Measurements from ENCODE around the gene CYP2J2. TPM values are rescaled to one million over a fixed set of nuclear protein-coding genes. Genes with fewer than 3 reads are reported as not detected.

The CYP2J2 gene
- total RNA-seq, 2 donors from 2014 or later, result 0.29 to 0.37 TPM

GRCh38 chr1:59939393-59939792 lies 12.8 kb upstream of the CYP2J2 start:
- Histone ChIP-seq H3K9ac (ENCODE audit: extremely low read depth, low read length, poor library complexity, severe bottlenecking) (no peak overlapping the region), H3K9me3 (ENCODE audit: control insufficient read depth, low read length) (no peaks in the 10 kb centered on the region), H3K27ac (ENCODE audit: low read depth, low read length) (no peak overlapping the region), H3K4me1 (ENCODE audit: control insufficient read depth, insufficient read depth, low read length) (no peaks in the 10 kb centered on the region), H3K36me3 (ENCODE audit: control insufficient read depth, insufficient read depth, low read length) (no peaks in the 10 kb centered on the region), H3K4me3 (ENCODE audit: low read length) (no peak overlapping the region), H3K27me3 (ENCODE audit: control insufficient read depth, insufficient read depth, low read length, poor library complexity, severe bottlenecking) (no peaks in the 10 kb centered on the region)
- Mint-ChIP-seq H3K4me3 (no peak overlapping the region), H3K27me3 (ENCODE audit: insufficient read depth) (peaks cover 2% of the 10 kb centered on the region), H3K4me1 (peaks cover 4% of the 10 kb centered on the region), H3K27ac (no peak overlapping the region), H3K36me3 (ENCODE audit: low read depth) (no peaks in the 10 kb centered on the region), H3K9me3 (no peaks in the 10 kb centered on the region)
- no peak for TF ChIP-seq CTCF (conservative IDR thresholded peaks at IDR 0.05)
- DNase-seq, result no peak
- WGBS, 2 experiments (ENCODE audit: insufficient coverage in 1 of 2, insufficient read length in 1 of 2), result 85 to 94% methylated on average over 2 to 4 of the region's 4 CpGs

- Histone ChIP-seq H3K27me3 (ENCODE audit: control insufficient read depth, insufficient read depth, low read length, poor library complexity, severe bottlenecking) (no peaks in the 10 kb centered on the region), H3K4me1 (ENCODE audit: control insufficient read depth, insufficient read depth, low read length) (no peaks in the 10 kb centered on the region), H3K9me3 (ENCODE audit: control insufficient read depth, low read length) (no peaks in the 10 kb centered on the region), H3K4me3 (ENCODE audit: low read length) (no peak overlapping the region), H3K36me3 (ENCODE audit: control insufficient read depth, insufficient read depth, low read length) (no peaks in the 10 kb centered on the region), H3K27ac (ENCODE audit: low read depth, low read length) (no peak overlapping the region), H3K9ac (ENCODE audit: extremely low read depth, low read length, poor library complexity, severe bottlenecking) (no peak overlapping the region)
- DNase-seq, result no peak
- H3K27ac Mint-ChIP-seq, result no peak overlapping the region
- no peak overlapping the region for H3K4me3 Mint-ChIP-seq
- peaks cover 4% of the 10 kb centered on the region for H3K4me1 Mint-ChIP-seq
- no peaks in the 10 kb centered on the region for H3K9me3 Mint-ChIP-seq
- peaks cover 6% of the 10 kb centered on the region for H3K27me3 Mint-ChIP-seq (ENCODE audit: insufficient read depth)
- no peaks in the 10 kb centered on the region for H3K36me3 Mint-ChIP-seq (ENCODE audit: low read depth)
- TF ChIP-seq CTCF (conservative IDR thresholded peaks at IDR 0.05), result no peak
- 80 to 90% methylated on average over 2 to 3 of the region's 3 CpGs for WGBS, 2 experiments (ENCODE audit: insufficient coverage in 1 of 2, insufficient read length in 1 of 2)
These were observed 11.2 kb upstream of the CYP2J2 start for GRCh38 chr1:59937636-59938210.

DNA sequence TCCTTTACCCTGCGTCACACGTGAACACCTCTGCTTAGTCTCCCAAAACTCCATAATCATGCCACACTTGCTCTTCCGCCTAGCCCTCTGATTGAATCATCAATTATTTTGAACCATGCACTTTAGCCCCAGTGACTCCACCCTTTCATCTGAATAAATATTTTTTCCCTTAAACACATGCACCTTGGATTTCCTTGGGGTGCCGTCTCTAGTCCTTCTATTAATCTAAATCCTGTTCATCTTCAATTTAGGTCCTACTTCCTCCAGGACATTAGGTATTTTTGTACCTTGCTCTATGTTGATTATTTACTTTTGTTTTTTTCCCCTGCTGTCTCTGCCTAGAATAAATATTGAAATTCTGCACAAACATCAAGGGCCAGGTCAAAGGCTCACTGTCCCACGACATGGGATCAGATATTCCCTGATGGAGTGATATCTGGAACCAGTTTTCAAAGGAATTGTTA lies 9.8 kb upstream of the CYP2J2 start:
- Histone ChIP-seq H3K36me3 (ENCODE audit: control insufficient read depth, insufficient read depth, low read length) (no peaks in the 10 kb centered on the region), H3K27me3 (ENCODE audit: control insufficient read depth, insufficient read depth, low read length, poor library complexity, severe bottlenecking) (no peaks in the 10 kb centered on the region), H3K27ac (ENCODE audit: low read depth, low read length) (no peak overlapping the region), H3K9me3 (ENCODE audit: control insufficient read depth, low read length) (no peaks in the 10 kb centered on the region), H3K9ac (ENCODE audit: extremely low read depth, low read length, poor library complexity, severe bottlenecking) (no peak overlapping the region), H3K4me3 (ENCODE audit: low read length) (no peak overlapping the region), H3K4me1 (ENCODE audit: control insufficient read depth, insufficient read depth, low read length) (no peaks in the 10 kb centered on the region)
- Mint-ChIP-seq H3K4me3 (no peak overlapping the region), H3K27me3 (ENCODE audit: insufficient read depth) (peaks cover 7% of the 10 kb centered on the region), H3K36me3 (ENCODE audit: low read depth) (no peaks in the 10 kb centered on the region), H3K4me1 (peaks cover 4% of the 10 kb centered on the region), H3K27ac (no peak overlapping the region), H3K9me3 (no peaks in the 10 kb centered on the region)
- 91 to 93% methylated on average over 5 of the region's 5 CpGs for WGBS, 2 experiments (ENCODE audit: insufficient coverage in 1 of 2, insufficient read length in 1 of 2)
- DNase-seq, result no peak
- no peak for TF ChIP-seq CTCF (conservative IDR thresholded peaks at IDR 0.05)
